Loucy (cell line): Measurements from ENCODE around the gene NME8.

Experiments used
- H2AFZ ChIP-seq: fragments of 200-600 bp; sonication (generic); 2 replicates; pipeline ENCODE4 v1.6.0; 2016; ENCODE audit warnings: antibody characterized with exemption, mild to moderate bottlenecking, low read length, moderate library complexity
- H3F3A ChIP-seq: fragments of 200-600 bp; 2 replicates; pipeline ENCODE4 v1.6.0; 2016; ENCODE audit warnings: antibody characterized with exemption, low read depth, mild to moderate bottlenecking
- H3K27me3 ChIP-seq: fragments of 200-600 bp; sonication (generic); 2 replicates; pipeline ENCODE4 v1.6.1; 2014; ENCODE audit warnings: low read length, mild to moderate bottlenecking; ENCODE audit not compliant: insufficient read depth, poor library complexity, severe bottlenecking
- H3K36me3 ChIP-seq: fragments of 200-600 bp; sonication (generic); 2 replicates; pipeline ENCODE4 v1.6.1; 2016; ENCODE audit warnings: low read length; ENCODE audit not compliant: insufficient read depth
- H3K4me1 ChIP-seq: fragments of 200-600 bp; sonication (generic); 2 replicates; pipeline ENCODE4 v1.5.1; 2014; ENCODE audit warnings: low read length, mild to moderate bottlenecking; ENCODE audit not compliant: insufficient read depth, poor library complexity, severe bottlenecking
- H3K4me2 ChIP-seq: fragments of 200-600 bp; sonication (generic); 2 replicates; pipeline ENCODE4 v1.6.0; 2014; ENCODE audit warnings: antibody characterized with exemption, low read length, low read depth, mild to moderate bottlenecking; ENCODE audit not compliant: poor library complexity, severe bottlenecking
- H3K4me3 ChIP-seq: fragments of 200-600 bp; sonication (generic); 2 replicates; pipeline ENCODE4 v1.5.1; 2014; ENCODE audit warnings: low read length, mild to moderate bottlenecking, mixed read lengths; ENCODE audit not compliant: poor library complexity, severe bottlenecking
- H3K79me2 ChIP-seq: fragments of 200-600 bp; sonication (generic); 2 replicates; pipeline ENCODE4 v1.6.1; 2014; ENCODE audit warnings: low read length; ENCODE audit not compliant: insufficient read depth
- H3K9ac ChIP-seq: fragments of 200-600 bp; sonication (generic); 2 replicates; pipeline ENCODE4 v1.6.0; 2014; ENCODE audit warnings: mild to moderate bottlenecking, low read depth, low read length, moderate library complexity; ENCODE audit not compliant: poor library complexity, severe bottlenecking
- H3K9me2 ChIP-seq: fragments of 200-600 bp; sonication (generic); replicated peaks from 2 replicates; pipeline ENCODE4 v1.6.1; 2016; ENCODE audit warnings: low read depth, low read length, mixed read lengths
- H3K9me3 ChIP-seq: fragments of 200-600 bp; sonication (generic); 2 replicates; pipeline ENCODE4 v1.6.1; 2014; ENCODE audit warnings: mild to moderate bottlenecking, antibody characterized with exemption, low read length, low read depth; ENCODE audit not compliant: insufficient read depth
- H4K20me1 ChIP-seq: fragments of 200-600 bp; sonication (generic); 2 replicates; pipeline ENCODE4 v1.6.0; 2014; ENCODE audit warnings: antibody characterized with exemption, low read length, mild to moderate bottlenecking; ENCODE audit not compliant: insufficient read depth, poor library complexity, severe bottlenecking
- CTCF ChIP-seq: fragments of 200-600 bp; sonication (generic); conservative IDR thresholded peaks from 2 replicates; pipeline ENCODE4 v1.5.1; 2014; ENCODE audit warnings: mild to moderate bottlenecking, antibody characterized with exemption, low read length
- EZH2phosphoT487 ChIP-seq: fragments of 200-600 bp; IDR thresholded peaks from 2 replicates; pipeline ENCODE4 v1.6.1; 2018; ENCODE audit warnings: antibody characterized with exemption, mild to moderate bottlenecking, moderate library complexity, borderline replicate concordance

The NME8 gene

DNA sequence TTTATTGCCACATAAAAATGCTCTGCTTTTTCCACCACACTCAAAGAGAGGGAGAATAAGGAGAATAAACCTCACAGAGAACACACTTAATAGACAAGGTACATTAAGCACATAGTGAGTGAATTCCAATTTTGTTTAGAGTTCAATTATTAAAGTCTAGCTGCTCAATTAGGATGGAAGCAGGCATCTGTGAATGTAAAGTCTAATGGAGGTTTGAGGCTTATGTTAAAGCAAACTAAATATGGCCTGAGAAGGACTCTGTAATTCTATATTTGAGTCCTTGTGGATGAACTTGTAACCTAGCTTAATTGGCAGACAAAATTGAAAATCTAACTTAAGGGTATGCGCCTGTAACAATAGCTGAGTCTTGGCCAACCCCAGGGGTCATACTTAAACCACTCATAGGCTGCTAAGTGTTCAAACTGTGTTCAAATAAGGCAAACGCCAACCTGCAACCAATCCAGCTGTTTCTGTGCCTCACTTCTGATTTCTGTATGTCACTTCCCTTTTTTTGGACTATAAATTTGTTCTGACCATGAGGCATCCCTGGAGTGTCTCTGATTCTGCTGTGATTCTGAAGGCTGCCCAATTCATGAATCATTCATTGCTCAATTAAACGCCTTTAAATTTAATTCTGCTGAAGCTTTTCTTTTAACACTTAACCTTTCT is 31.3 kb upstream of the NME8 start:
- Histone ChIP-seq H3K9me2 (no peaks in the 10 kb centered on the region), H3K4me2 (no peak overlapping the region), H3K4me3 (no peak overlapping the region), H3K4me1 (peaks cover 5% of the 10 kb centered on the region), H3K9me3 (no peaks in the 10 kb centered on the region), H3K36me3 (no peaks in the 10 kb centered on the region), H4K20me1 (no peaks in the 10 kb centered on the region), H3K79me2 (no peaks in the 10 kb centered on the region), H2AFZ (no peak overlapping the region), H3F3A (no peaks in the 10 kb centered on the region), H3K9ac (no peak overlapping the region), H3K27me3 (peaks cover 33% of the 10 kb centered on the region)
- TF ChIP-seq EZH2phosphoT487: no peak
- TF ChIP-seq CTCF: no peak

GRCh38 chr7:37817591-37817960 is 30.8 kb upstream of the NME8 start:
- no peaks in the 10 kb centered on the region for H3K79me2 ChIP-seq
- H3K9ac ChIP-seq: no peak overlapping the region
- peaks cover under 1% of the 10 kb centered on the region for H3K4me1 ChIP-seq
- no peaks in the 10 kb centered on the region for H3K9me3 ChIP-seq
- no peak for TF ChIP-seq EZH2phosphoT487
- no peak for TF ChIP-seq CTCF
- no peaks in the 10 kb centered on the region for H3F3A ChIP-seq
- H3K9me2 ChIP-seq: no peaks in the 10 kb centered on the region
- H3K4me3 ChIP-seq: no peak overlapping the region
- H3K27me3 ChIP-seq: peaks cover 35% of the 10 kb centered on the region
- no peaks in the 10 kb centered on the region for H4K20me1 ChIP-seq
- H3K36me3 ChIP-seq: no peaks in the 10 kb centered on the region
- H2AFZ ChIP-seq: no peak overlapping the region
- no peak overlapping the region for H3K4me2 ChIP-seq

GRCh38 chr7:37817996-37818720 is 30.2 kb upstream of the NME8 start:
- Histone ChIP-seq H3K4me3 (no peak overlapping the region), H3K27me3 (peaks cover 41% of the 10 kb centered on the region), H3K9ac (no peak overlapping the region), H3K4me2 (no peak overlapping the region), H3K79me2 (no peaks in the 10 kb centered on the region), H3K9me3 (no peaks in the 10 kb centered on the region), H3F3A (no peaks in the 10 kb centered on the region), H4K20me1 (no peaks in the 10 kb centered on the region), H3K36me3 (no peaks in the 10 kb centered on the region), H3K9me2 (no peaks in the 10 kb centered on the region), H2AFZ (no peak overlapping the region), H3K4me1 (no peaks in the 10 kb centered on the region)
- no peak for TF ChIP-seq EZH2phosphoT487
- TF ChIP-seq CTCF: no peak
